ENCODE measurements around the gene PGAP3.

The PGAP3 gene

GRCh38 chr17:39667262-39667944, 20.5 kb downstream of the PGAP3 start:
- TF ChIP-seq CTCF (IDR thresholded peaks at IDR 0.05) = no peak
- TF ChIP-seq ZFX (IDR thresholded peaks at IDR 0.05; ENCODE audit: borderline replicate concordance) = no peak

GRCh38 chr17:39666601-39667261, 21.1 kb downstream of the PGAP3 start:
- no peak overlapping the region for H3K27ac ChIP-seq

More at GRCh38 chr17:39667262-39667944, 20.5 kb downstream of the PGAP3 start:
- H3K27ac ChIP-seq = no peak overlapping the region

GRCh38 chr17:39666231-39666600, 21.6 kb downstream of the PGAP3 start:
- H3K27ac ChIP-seq = no peak overlapping the region
- TF ChIP-seq ZFX (IDR thresholded peaks at IDR 0.05; ENCODE audit: borderline replicate concordance) (no peak), CTCF (IDR thresholded peaks at IDR 0.05) (no peak)

More at GRCh38 chr17:39666601-39667261, 21.1 kb downstream of the PGAP3 start:
- TF ChIP-seq CTCF (IDR thresholded peaks at IDR 0.05) = no peak
- no peak for TF ChIP-seq ZFX (IDR thresholded peaks at IDR 0.05; ENCODE audit: borderline replicate concordance)

- no peak overlapping the region for H3K27ac ChIP-seq
- TF ChIP-seq ZFX (IDR thresholded peaks at IDR 0.05; ENCODE audit: borderline replicate concordance) = no peak
- TF ChIP-seq CTCF (IDR thresholded peaks at IDR 0.05) = peak; percentile 35
Observed at GRCh38 chr17:39665642-39666224, 22.1 kb downstream of the PGAP3 start.

- peak within 1 kb of the TSS; percentile 56 for H3K27ac ChIP-seq
- TF ChIP-seq ZFX (IDR thresholded peaks at IDR 0.05; ENCODE audit: borderline replicate concordance) = no peak
- TF ChIP-seq CTCF (IDR thresholded peaks at IDR 0.05) = no peak
Observed at GRCh38 chr17:39664581-39665561, 23.0 kb downstream of the PGAP3 start, which contains the start of gene TCAP. Gene TCAP, plus strand, starts transcription at chr17:39665349. Its CDS starts 11 bp downstream, at chr17:39665360.

- H3K27ac ChIP-seq = peak overlapping the region; percentile 56
- TF ChIP-seq ZFX (IDR thresholded peaks at IDR 0.05; ENCODE audit: borderline replicate concordance) (no peak), CTCF (IDR thresholded peaks at IDR 0.05) (no peak)
Observed at GRCh38 chr17:39663688-39664580, 23.9 kb downstream of the PGAP3 start.

Measured in 22Rv1 (cell line).